HG02852 (cell line): ENCODE results near the gene DPYSL3.

ENCODE experiments used
- ATAC-seq: cut with Tn5 transposase; IDR thresholded peaks from one replicate; pipeline ENCODE4 v1.9.1; 2021; ENCODE audit warnings: mild to moderate bottlenecking, moderate library complexity; ENCODE audit not compliant: unreplicated experiment

The DPYSL3 gene

GRCh38 chr5:147474140-147474539 lies 35.7 kb downstream of the DPYSL3 start:
- no peak for ATAC-seq

DNA sequence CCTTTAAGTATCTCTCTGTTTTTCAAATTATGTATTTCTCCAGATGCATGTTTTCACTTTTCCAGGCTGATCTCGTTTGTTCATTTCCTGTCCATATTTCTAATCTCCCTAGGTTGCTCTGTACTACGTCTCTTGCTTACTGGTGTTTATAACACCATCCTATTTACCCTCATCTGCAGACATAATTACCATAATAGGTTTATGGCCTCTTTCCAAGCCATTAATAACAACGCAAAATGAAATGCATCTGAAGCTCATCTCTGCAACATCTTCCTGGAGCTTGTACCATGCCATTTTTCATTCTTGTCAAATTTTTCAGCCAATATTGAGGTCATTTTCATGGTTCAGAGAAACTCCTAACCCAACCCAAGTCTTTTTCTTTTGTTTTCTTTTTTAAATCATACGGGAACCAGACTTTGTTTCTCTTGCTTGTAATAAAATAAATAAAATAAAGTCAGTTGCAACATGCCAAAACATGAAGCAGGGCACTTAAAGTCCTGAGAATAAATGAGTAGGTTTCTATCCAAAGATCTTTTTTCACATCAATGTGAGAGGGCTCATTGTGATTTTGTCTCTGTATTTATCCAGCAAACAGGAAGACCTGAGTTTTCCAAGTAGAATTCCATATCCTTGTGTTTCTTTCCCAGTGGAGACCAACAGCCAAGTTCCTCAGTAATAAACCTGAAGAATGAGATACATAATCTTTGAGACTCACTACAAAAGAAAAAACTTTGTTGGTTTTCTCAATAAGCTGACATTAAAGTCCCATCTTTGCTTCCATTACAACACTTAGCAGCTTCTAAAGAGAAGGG lies 37.0 kb downstream of the DPYSL3 start:
- ATAC-seq, result no peak

- ATAC-seq, result no peak
Observed at GRCh38 chr5:147467973-147468508, 41.8 kb downstream of the DPYSL3 start.

DNA sequence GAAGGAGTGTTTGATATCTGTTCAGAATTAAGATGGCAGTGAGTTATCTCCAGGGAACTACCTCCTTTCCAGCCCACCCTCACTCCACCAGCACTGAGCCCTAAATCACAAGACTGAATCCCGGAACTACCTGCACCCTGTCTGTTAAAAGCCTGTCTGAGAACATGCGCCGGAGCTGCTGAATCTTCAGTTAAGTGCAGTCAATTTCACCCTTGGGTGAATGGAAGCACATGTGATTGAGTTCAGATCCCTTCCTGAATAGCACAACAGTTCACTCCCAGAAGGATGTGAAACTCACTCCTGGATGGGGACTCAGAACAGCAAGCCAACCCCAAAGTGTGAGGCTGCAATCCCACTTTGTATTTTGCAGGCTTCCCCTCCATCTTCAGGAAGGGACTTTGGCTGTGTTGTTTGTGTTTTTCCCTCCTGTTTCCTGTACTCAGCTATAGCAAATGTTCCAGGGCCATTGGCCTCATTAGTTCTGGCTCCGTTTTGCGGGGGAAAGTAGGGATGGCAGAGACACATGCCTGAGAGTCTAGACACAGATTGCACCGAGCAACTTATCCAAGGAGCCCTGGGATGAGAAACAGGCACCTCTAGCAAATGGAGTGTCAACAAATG lies 43.4 kb downstream of the DPYSL3 start:
- no peak for ATAC-seq

DNA sequence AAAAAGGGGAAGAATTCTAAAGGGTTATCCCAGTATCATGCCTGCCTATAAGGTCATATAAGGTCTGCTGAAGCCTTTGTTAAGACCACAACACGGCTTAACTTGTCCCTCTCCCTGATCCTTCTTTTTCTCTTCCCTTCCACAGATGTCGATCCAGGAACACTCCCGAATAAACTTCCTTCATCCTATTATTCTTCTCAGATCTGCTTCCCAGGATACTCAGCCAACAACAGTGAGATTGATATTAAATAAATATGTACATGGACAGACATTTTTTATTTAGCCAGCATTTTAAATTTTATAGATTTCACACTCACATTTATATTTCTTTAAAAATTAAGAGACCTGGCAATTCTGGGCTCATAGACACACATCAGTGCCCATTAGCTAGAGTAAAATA lies 44.1 kb downstream of the DPYSL3 start:
- no peak for ATAC-seq

GRCh38 chr5:147464211-147464610 lies 45.7 kb downstream of the DPYSL3 start:
- ATAC-seq, result no peak

DNA sequence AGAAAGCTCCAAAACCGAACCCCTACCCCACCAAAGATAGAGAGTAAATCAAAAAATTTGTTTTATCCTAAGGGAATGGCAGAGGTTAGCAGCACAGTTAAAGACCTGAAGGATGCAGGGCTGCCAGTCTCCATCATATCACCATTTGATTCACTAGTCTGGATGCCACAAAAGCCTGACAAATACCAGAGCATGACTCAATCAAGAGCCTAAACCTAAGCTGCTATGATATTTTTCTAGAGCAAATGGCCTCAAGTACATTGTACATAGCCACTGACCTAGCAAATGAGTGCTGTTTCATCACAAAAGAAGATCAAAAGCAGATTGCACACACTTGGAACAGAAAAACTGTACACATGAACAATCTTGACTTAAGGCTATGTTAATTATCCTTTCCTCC lies 48.0 kb downstream of the DPYSL3 start:
- ATAC-seq, result no peak

GRCh38 chr5:147460380-147460779 lies 49.5 kb downstream of the DPYSL3 start:
- no peak for ATAC-seq

DNA sequence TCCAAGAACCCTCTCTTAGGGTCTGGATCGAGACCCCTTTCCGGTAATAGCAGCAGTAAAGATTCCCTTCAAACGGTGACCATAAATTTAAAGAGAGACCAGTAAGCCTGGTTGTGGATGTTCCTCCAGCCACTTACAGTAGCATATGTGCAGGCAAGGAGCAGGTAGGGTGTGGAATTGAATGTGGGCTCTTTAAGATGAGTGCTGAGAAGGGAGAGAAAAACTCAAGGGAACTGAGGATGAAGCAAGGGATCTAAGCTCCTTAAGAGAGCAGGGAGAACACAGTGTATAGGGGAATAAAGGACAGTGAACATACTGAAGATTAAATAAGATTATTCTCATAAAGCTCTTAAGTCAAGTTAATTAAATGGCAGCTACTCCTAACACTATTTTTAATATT lies 51.3 kb downstream of the DPYSL3 start:
- ATAC-seq, result no peak

- ATAC-seq, result no peak
Observed at GRCh38 chr5:147455822-147456450, 53.9 kb downstream of the DPYSL3 start.

DNA sequence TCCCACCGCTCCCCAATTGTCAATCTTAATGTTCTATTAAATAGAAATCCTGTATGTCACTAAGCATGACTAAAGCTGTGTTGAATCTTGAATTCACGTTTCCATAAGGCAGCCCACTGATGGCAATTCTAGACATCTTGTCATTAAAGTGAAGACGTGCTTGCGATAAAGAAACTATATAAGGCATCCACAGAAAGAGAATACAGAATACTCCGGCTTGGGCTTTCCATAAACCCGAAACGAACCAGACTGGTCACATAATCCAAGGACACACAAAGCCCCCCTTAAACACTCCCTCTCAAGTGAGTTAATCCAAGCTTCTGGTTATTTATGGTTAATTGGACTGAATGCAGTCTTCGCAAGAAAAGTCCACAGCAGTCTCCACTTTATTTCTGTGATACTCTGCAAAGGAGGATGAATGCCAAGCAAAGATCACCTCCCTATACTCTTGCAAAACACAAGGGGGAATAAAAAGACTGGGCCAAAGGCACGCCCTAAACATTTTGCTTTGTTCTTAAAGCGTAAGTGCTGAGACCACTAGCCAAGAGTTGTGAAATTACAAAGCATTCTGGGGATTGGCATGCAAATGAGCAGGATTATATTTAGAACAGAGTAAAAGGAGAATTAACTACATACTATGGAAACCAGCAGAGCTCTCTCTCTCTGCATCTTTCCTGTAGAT lies 54.7 kb downstream of the DPYSL3 start:
- ATAC-seq, result no peak

DNA sequence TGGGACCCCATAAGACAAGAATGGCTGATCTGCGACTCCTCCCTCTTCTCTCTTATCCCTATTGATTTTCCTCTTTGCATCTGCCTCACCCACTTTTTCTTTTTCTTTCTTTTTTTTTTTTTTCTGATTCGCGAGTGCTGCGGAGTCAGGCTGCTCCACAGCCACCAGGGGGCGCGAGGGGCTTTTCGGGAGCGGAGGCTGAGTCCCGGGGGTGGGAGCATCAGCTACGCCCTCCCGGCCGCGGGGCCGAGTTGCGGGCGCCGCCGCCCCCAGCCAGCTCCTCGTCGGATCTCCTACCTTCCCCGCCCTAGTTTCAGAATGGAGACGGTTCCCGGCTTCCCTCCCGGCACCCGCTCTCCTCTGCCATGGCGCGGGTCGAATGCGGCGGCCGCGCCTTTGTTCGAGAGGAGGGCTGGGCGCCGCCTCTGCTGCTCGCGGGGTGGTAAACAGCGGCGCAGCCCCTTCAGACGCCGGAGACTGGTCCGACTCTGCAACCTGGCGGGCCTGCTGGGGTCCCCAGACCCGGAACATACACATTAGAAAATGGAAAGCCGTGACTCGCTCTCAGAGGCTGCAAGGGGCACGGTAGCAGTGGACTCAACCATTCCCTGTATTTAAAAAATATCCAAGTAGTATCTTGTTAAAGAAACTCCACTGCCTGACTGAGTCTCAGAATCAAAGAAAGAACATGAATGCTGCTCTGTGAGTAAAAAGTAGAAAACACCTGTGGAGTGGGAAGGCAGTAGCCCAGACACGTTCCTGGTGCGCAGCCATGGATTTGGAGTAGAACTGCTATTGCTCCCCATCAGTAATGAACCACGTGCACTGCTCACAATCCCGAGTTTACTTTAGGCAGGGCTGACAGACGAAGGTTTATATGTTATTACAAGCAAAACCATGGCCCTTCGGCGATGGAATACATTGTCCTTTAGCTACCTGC lies 55.7 kb downstream of the DPYSL3 start:
- peak; percentile 84 for ATAC-seq

- no peak for ATAC-seq
Observed at GRCh38 chr5:147452165-147452811, 57.6 kb downstream of the DPYSL3 start.

DNA sequence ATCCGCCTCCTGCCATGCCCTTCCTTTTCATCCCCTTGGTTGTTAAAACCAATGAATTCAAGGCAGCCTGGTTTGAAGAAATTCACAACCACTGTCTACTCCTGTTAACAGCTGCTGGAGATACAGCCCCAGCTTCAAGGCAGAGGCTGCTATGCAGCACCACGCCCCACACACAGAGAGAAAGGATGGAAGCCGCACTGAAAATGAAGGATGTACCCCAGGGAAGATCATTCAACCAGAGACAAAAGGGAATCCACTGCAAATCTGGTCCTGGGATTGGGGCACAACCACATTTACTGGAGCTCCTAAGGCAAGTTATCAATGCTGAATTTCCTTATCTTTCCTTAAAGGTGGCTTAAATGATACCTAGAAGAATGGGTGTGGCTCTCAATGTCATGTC lies 58.7 kb downstream of the DPYSL3 start:
- ATAC-seq, result no peak

DNA sequence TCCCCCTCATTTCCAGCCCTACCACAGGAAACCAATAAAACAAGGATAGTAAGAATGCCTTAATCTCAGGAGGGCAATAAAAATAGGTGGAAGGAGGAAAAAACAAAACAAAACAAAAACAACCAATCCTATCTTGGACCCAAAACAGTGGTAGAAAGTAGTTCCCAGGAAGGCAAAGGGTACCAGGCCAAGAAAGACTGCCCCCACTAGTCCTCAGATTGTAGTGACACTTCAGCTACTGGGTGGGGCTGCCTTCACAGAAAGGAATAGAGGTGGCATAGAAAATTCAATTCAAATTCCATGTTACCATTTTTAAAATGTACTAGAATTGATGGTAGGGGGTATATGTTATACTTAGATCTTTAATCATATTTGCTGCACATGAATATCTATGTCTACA lies 59.3 kb downstream of the DPYSL3 start:
- no peak for ATAC-seq

- no peak for ATAC-seq
Observed at GRCh38 chr5:147448766-147449165, 61.1 kb downstream of the DPYSL3 start.

DNA sequence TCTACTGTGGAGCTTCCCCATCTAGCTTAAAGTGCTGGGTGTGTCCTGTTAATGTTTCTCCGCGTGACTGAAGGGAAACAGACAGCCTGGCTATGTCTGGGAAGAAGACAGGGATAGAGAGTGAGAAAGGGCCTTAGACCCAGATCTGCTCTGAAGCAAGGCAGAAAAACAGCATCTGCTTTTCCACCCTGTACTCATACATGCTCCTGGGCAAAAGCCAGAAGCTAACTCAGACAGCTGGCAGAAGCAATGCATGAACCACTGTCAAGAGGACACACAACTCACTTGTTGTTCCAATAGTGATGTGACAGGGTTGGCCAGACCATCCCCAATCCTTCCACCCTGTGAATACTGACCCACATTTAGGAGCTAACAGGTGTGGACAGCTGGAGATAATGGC lies 63.3 kb downstream of the DPYSL3 start:
- ATAC-seq, result no peak

- no peak for ATAC-seq
Observed at GRCh38 chr5:147445917-147446316, 64.0 kb downstream of the DPYSL3 start.

DNA sequence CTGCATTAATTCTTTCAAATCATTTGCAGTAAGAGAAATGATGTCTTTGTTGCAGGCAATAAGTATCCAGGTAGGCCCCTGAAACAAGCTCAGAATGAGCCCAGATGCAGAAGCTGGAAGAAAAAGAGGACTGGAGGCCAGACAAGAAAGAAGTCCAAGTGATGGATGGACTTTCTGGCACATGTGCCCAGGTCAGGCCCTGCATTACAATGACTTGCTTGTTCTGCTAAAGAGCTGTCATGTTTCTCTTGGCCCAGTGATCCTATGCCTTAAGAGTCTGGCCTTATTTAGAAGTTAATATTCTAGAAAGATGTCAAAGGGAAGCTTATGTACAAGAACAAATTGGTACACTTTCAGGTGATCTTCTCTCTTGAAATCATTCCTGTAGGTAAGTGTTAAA lies 64.8 kb downstream of the DPYSL3 start:
- ATAC-seq, result no peak

GRCh38 chr5:147442224-147442623 lies 67.6 kb downstream of the DPYSL3 start:
- ATAC-seq, result no peak
